HL-60 (cell line): ENCODE data around the gene SNAP23.

Source experiments
- DNase-seq, 2 experiments: peaks; one replicate each; pipeline ENCODE4 v3.0.0-alpha.2; 2010 to 2020; ENCODE audit warnings: low read depth in 1 of 2, low spot score in 1 of 2
- H3K27ac ChIP-seq: fragments of 250-450 bp; sonication (Bioruptor Pico); replicated peaks from 2 replicates; pipeline ENCODE4 v1.5.1; 2020; ENCODE audit warnings: mild to moderate bottlenecking, moderate library complexity
- H3K27me3 ChIP-seq: fragments of 250-450 bp; sonication (Bioruptor Pico); 2 replicates; pipeline ENCODE4 v1.5.1; 2021; ENCODE audit warnings: mild to moderate bottlenecking, moderate library complexity; ENCODE audit not compliant: insufficient read depth, poor library complexity, severe bottlenecking
- H3K4me3 ChIP-seq: replicated peaks from 2 replicates; pipeline ENCODE4 v1.5.1; 2011; ENCODE audit warnings: mild to moderate bottlenecking, control low read depth, low read length; ENCODE audit not compliant: insufficient read depth
- CTCF ChIP-seq: IDR thresholded peaks from one replicate; pipeline ENCODE4 v1.5.1; 2011; ENCODE audit warnings: low read length, control low read depth, inconsistent platforms; ENCODE audit not compliant: insufficient read depth
- GABPA ChIP-seq: IDR thresholded peaks from 2 replicates; pipeline ENCODE4 v1.6.1; 2012; ENCODE audit warnings: low read depth
- POLR2AphosphoS5 ChIP-seq: IDR thresholded peaks from 2 replicates; pipeline ENCODE4 v1.6.1; 2012; ENCODE audit warnings: low read depth
- REST ChIP-seq: IDR thresholded peaks from 2 replicates; pipeline ENCODE4 v1.6.1; 2012; ENCODE audit warnings: low read depth; ENCODE audit not compliant: insufficient replicate concordance
- SPI1 ChIP-seq: IDR thresholded peaks from 2 replicates; pipeline ENCODE4 v1.6.1; 2012; ENCODE audit warnings: low read depth, mild to moderate bottlenecking, borderline replicate concordance

SNAP23 gene

GRCh38 chr15:42558739-42559138, 63.3 kb downstream of the SNAP23 start:
- Histone ChIP-seq H3K27me3 (no peaks in the 10 kb centered on the region), H3K27ac (no peak overlapping the region), H3K4me3 (no peak overlapping the region)
- DNase-seq: no peak
- TF ChIP-seq POLR2AphosphoS5 (no peak), SPI1 (no peak)

GRCh38 chr15:42575188-42576039, 80.0 kb downstream of the SNAP23 start, which contains the start of gene STARD9:
STARD9 (plus strand) TSS chr15:42575606; CDS start chr15:42575716, 110 bp downstream.
- peak; percentile 90 to 94 for DNase-seq
- Histone ChIP-seq H3K27me3 (no peaks in the 10 kb centered on the region), H3K27ac (peak within 1 kb of the TSS; percentile 46), H3K4me3 (peak within 1 kb of the TSS; percentile 79)
- TF ChIP-seq SPI1: no peak
- TF ChIP-seq POLR2AphosphoS5: peak; percentile 44; the same call in 1 of the 2 replicates
- TF ChIP-seq CTCF: no peak
- no peak for TF ChIP-seq REST
- no peak for TF ChIP-seq GABPA

- no peak overlapping the region for H3K27ac ChIP-seq
- no peak for DNase-seq
- no peak for TF ChIP-seq CTCF
- no peak for TF ChIP-seq REST
- TF ChIP-seq POLR2AphosphoS5: no peak
- TF ChIP-seq GABPA: no peak
- no peak for TF ChIP-seq SPI1
- H3K4me3 ChIP-seq: peak overlapping the region; percentile 79
- H3K27me3 ChIP-seq: no peaks in the 10 kb centered on the region
These were observed 80.7 kb downstream of the SNAP23 start for GRCh38 chr15:42576040-42576594.

GRCh38 chr15:42576776-42577175, 81.3 kb downstream of the SNAP23 start:
- no peak for TF ChIP-seq REST
- TF ChIP-seq POLR2AphosphoS5: no peak
- no peak for TF ChIP-seq SPI1
- TF ChIP-seq CTCF: no peak
- TF ChIP-seq GABPA: no peak
- Histone ChIP-seq H3K27me3 (no peaks in the 10 kb centered on the region), H3K27ac (no peak overlapping the region), H3K4me3 (no peak overlapping the region)
- no peak for DNase-seq
